IPS DF 4.7 (cell line): ENCODE measurements around the gene LCN6.
"Not testable (repeated sequence)": the region's sequence is repeated elsewhere in the genome, so short reads cannot be mapped to it uniquely, and the experiment has no call there.

Experiments
- DNase-seq: peaks from one replicate; pipeline ENCODE4 v3.0.0-alpha.2; 2013; ENCODE audit warnings: low spot score; ENCODE audit errors: extremely low read depth

Gene LCN6

DNA sequence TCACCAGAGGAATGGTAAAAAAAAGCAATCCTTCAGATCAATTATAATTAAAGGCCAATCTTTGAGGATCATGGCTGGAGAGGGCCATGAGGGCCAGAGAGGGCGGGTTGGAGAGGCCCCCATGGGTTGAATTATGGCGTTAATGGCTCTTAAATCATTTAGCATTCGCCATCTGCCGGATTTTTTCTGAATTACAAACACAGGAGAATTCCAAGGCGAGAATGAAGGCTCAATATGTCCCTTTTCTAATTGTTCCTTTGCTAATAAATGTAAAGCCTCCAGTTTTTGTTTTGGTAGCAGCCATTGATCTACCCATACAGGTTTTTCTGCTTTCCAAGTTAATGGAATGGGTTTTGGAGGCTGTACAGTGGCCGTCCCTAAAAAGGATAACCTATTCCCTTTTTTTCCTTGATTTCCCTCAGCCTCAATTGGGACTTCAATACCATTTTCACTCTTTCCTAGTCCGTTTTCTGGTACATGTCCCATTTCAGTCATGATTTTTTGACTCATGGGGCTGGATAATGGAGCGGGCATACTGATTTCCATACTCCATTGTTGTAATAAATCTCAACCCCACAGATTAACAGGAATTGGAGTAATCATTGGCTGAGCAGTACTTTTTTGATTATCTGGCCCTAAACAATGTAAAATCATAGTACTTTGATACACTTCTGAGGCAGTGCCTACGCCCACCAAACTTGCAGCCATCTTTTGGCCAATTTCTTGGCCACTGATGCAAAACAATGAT, 36.1 kb upstream of the LCN6 start:
- DNase-seq = no peak

DNA sequence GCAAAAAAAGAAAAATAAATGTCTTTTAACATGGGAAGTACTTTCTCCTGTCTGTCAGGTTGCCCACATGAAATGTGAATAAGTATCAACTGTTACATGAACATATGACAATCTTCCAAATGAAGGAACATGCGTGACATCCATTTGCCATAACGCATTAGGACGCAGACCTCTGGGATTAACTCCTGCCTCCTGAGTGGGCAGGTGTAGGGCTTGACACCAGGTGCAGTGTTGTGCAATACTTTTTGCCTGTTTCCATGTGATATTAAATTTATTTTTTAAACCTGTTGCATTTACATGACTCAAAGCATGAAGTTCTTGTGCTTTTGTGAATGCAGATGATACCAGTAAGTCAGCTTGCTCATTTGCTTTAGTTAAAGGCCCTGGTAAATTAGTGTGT, 34.1 kb upstream of the LCN6 start:
- DNase-seq = no peak

DNA sequence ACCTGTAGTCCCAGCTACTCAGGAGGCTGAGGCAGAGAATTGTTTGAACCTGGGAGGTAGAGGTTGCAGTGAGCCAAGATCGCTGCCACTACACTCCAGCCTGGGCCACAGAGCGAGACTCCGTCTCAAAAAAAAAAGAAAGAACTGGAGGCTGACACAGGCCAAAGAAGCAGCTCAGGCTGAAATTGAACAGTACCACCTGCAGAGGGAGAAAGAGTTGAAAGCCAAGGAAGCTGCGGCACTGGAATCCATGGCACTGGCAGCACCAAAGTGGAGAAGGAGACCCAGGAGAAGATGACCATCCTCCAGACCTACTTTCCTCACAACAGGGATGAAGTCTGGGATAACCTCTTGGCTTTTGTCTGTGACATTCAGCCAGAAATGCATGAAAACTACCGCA, 31.5 kb upstream of the LCN6 start:
- DNase-seq = no peak

GRCh38 chr9:136777359-136777758, 29.0 kb upstream of the LCN6 start:
- no peak for DNase-seq

DNA sequence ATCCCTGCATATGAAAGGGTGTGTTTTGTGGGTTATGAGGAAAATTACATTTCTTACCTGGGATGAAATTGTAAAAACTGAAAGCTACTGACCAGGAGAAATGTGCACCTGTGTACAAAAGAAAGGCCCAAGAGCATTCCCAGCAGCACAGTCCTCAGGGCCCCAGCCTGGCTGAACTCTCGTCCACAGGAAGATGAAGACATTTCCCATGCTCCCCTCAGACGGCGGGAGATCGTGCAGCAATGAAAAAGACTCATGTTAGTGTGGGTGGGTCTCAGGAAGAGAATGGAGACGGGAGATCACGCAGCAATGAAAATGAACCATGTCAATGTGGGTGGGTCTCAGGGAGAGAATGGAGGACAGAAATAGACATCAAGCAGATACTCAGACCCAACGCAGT, 28.6 kb upstream of the LCN6 start:
- no peak for DNase-seq

GRCh38 chr9:136775191-136775590, 26.9 kb upstream of the LCN6 start:
- DNase-seq = no peak

- DNase-seq = no peak
Observed at GRCh38 chr9:136774416-136775045, 26.2 kb upstream of the LCN6 start.

- DNase-seq = no peak
Observed at GRCh38 chr9:136773386-136774044, 25.2 kb upstream of the LCN6 start.

GRCh38 chr9:136771907-136772415, 23.6 kb upstream of the LCN6 start:
- DNase-seq = no peak

GRCh38 chr9:136769710-136770191, 21.4 kb upstream of the LCN6 start:
- DNase-seq = no peak

DNA sequence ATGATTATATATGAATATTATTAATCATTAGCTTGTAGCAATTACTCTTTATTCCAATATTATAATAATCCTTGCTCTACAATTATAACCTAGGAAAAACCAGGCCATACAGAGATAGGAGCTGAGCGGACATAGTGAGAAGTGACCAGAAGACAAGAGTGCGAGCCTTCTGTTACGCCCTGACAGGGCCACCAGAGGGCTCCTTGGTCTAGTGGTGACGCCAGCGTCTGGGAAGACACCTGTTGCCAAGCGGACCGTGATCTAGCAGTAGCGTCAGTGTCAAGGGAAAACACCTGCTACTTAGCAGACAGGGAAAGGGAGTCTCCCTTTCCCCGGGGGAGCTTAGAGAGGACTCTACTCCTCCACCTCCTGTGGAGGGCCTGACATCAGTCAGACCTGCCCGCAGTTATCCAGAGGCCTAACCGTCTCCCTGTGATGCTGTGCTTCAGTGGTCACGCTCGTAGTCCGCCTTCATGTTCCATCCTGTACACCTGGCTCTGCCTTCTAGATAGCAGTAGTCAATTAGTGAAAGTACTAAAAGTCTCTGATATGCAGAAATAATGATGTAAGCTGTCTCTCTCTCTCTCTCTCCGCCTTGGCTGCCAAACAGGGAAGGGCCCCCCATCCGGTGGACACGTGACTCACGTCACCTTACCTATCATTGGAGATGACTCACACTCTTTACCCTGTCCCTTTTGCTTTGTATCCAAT, 18.2 kb upstream of the LCN6 start:
- DNase-seq = not testable (repeated sequence)

GRCh38 chr9:136765745-136766409, 17.6 kb upstream of the LCN6 start:
- not testable (repeated sequence) for DNase-seq

DNA sequence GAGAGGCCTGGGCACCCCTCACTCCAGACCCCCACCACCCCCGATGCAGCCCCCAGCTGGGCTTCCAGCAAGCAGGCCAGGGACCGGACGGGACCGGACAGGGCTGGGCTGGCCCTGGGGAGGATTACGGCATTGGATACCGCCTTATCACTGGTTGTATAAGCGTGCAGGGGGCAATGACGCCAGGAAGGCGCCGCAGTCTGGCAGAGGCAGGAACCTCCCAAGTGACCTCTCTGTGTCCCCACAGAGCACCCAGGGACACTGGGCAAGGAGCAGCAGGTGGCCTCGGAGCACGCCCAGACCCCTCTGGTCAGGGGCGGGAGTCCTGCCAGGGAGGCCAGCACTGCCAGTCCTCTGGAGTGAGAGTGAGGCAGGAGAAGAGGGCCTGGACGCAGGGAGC, 16.7 kb upstream of the LCN6 start:
- DNase-seq = no peak

DNA sequence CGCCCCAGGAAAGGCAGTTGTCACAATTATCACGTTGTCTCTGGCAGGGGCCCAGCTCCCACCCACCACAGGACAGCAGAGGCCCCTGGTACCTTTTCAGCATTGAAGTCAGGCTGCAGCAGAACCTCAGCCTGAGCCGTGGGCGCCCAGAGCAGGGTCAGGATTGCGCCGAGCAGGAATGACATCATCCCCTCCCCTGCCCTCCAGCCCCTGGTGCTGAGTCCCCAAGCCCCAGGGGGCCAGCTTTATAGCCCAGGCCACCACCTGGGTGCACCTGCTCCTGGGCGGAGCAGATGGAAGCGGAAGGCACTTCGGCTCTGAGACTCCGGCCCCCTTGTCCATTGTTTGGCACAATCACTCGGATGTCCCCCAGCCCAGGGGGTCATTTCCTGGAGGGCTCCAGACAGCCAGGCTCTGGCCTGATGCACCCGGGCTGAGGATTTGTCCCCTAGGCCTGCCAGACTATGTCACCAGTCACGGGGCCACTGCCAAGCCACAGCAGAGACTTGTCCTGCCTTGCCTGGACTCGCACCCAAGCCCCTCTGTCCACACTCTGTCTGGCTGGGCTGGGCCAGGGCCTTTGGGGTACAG, 16.1 kb upstream of the LCN6 start, which contains the start of gene LCN15:
Gene LCN15, minus strand, starts transcription at position 218 of the 591 bp plus-strand sequence. Its CDS starts 30 bp downstream, at position 188.
- DNase-seq = no peak

- DNase-seq = no peak
Observed at GRCh38 chr9:136763649-136764035, 15.3 kb upstream of the LCN6 start.

DNA sequence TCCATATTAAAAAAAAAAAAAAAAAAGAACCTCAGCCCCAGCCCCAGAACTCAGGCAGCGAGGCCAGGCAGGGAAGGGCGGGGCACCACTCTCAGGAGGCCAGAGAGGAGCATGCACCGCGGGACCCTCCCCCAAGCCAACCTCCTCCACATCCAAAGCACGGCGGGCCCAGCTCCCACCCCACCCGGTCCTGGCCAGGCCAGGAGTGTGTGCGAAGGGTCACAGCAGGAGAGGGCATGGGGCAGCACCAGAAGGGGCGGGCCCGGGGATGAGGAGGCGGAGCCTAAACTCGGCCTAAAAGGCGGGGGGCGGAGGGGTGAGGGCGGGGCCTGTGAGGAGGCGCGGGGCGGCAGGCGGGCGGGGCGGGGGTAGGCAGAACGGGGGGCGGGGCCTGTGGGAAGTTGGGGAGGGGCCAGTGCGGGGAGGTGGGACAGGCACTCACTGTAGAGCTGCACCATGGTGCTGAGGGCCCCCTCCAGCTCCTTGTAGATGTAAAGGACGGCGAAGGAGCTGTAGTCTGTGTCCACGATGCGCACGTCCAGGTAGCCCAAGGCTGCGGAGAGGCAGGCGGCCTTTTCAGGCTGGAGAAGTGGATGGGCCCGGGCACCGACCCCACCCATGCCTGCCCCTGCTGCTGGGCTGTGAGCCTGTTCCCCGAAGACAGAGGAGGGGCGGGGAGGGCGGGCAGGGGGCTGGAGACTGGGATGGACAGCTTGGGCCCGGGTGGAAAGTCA, 14.8 kb upstream of the LCN6 start:
- DNase-seq = no peak

DNA sequence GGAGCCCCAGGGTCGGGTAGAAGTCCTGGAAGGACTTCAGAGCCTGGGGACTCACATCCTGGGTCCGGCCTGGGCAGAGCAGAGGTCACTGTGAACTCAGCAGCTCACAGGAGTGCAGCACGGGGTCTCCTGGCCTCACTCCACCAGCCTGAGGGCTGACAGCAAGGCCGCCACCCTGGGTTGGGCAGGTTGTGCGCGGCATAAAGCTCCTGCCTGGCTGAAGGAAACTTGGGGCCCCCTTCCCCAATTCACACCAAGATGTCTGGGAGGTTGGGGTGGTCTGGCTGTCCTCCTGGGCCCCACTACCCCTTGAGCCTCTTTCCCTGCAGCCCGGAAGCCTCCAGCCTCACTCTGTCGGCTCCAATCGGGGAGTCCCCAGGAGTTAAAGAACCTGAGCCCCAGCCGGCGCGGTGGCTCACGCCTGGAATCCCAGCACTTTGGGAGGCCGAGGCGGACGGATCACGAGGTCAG, 13.9 kb upstream of the LCN6 start:
- DNase-seq = no peak

DNA sequence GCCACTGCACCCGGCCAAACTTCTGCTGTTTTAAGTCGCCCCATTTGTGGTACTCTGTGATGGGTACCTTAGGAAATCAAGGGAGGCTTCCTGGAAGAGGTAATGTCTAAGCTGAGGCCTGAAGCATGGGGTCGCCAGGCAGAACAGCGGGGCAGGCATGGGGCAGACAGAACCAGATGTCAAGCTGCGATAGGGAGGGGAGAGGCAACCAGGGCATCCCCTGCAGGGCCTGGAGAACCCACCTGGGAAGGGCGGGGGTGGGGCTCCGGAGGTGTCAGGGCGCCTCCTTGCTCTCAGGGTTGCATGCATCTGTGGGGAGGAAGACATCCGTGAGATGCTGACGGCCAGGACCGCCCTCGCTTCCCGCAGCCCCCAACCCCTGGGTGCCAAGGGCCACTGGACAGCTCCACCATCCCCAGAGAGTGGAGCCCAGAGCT, 13.2 kb upstream of the LCN6 start:
- DNase-seq = no peak

DNA sequence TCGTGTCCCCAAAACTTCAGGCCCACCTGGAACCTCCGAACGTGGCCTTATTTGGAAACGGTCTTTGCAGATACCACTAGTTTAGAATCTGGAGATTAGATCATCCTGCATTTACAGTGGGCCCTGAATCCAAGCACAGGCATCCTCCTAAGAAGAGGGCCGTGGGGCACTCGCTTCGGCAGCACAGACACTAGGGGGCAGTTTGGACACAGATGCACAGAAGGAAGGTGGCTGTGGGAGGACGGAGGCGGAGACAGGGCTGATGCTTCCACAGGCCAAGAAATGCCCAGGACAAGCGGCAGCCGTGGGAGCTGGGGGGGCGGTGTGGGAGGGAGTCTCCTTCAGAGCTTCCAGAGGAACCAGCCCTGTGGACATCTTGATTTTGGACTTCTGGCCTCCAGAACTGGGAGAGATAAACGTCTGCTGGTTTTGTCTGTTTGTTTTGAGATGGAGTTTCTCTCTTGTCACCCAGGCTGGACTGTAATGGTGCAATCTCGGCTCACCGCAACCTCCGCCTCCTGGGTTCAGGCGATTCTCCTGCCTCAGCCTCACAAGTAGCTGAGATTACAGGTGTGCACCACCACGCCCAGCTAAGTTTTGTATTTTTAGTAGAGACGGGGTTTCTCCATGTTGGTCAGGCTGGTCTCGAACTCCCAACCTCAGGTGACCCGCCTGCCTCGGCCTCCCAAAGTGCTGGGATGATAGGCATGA, 12.7 kb upstream of the LCN6 start:
- DNase-seq = not testable (repeated sequence)
